HG03139 (cell line): ENCODE measurements around the gene OR6C76.
"Not testable (repeated sequence)": the region's sequence is repeated elsewhere in the genome, so short reads cannot be mapped to it uniquely, and the experiment has no call there.

Source experiments
- ATAC-seq: cut with Tn5 transposase; IDR thresholded peaks from one replicate; pipeline ENCODE4 v1.9.1; 2021; ENCODE audit not compliant: unreplicated experiment

Gene OR6C76

GRCh38 chr12:55425954-55426353, at the start of gene OR6C76:
Gene OR6C76 (plus strand): TSS chr12:55426254. CDS start chr12:55426254, 0 bp downstream.
- no peak for ATAC-seq

- no peak for ATAC-seq
Observed at GRCh38 chr12:55385891-55386290, 40.2 kb upstream of the OR6C76 start.

GRCh38 chr12:55392032-55392795, 33.8 kb upstream of the OR6C76 start:
- ATAC-seq = no peak

GRCh38 chr12:55396326-55396725, 29.7 kb upstream of the OR6C76 start:
- no peak for ATAC-seq

- ATAC-seq = no peak
Observed at GRCh38 chr12:55400229-55400628, 25.8 kb upstream of the OR6C76 start, which contains the start of gene OR6C65. Gene OR6C65 (plus strand): TSS chr12:55400529. CDS start chr12:55400529, 0 bp downstream.

- no peak for ATAC-seq
Observed at GRCh38 chr12:55407866-55408265, 18.2 kb upstream of the OR6C76 start.

GRCh38 chr12:55409133-55409532, 16.9 kb upstream of the OR6C76 start:
- not testable (repeated sequence) for ATAC-seq

- ATAC-seq = not testable (repeated sequence)
Observed at GRCh38 chr12:55412138-55412537, 13.9 kb upstream of the OR6C76 start.

GRCh38 chr12:55413498-55414388, 12.3 kb upstream of the OR6C76 start:
- not testable (repeated sequence) for ATAC-seq

GRCh38 chr12:55414396-55414823, 11.6 kb upstream of the OR6C76 start:
- not testable (repeated sequence) for ATAC-seq

GRCh38 chr12:55414889-55415288, 11.2 kb upstream of the OR6C76 start:
- not testable (repeated sequence) for ATAC-seq

- no peak for ATAC-seq
Observed at GRCh38 chr12:55416961-55417360, 9.1 kb upstream of the OR6C76 start.

- ATAC-seq = no peak
Observed at GRCh38 chr12:55420307-55420962, 5.6 kb upstream of the OR6C76 start.

- no peak for ATAC-seq
Observed at GRCh38 chr12:55428331-55429243, 2.5 kb downstream of the OR6C76 start.

GRCh38 chr12:55441233-55441632, 15.2 kb downstream of the OR6C76 start:
- ATAC-seq = not testable (repeated sequence)

GRCh38 chr12:55443776-55444175, 17.7 kb downstream of the OR6C76 start, which contains the start of gene OR6C2:
Gene OR6C2 (plus strand): TSS chr12:55444076. CDS start chr12:55452214, 8,138 bp downstream.
- ATAC-seq = no peak

GRCh38 chr12:55445357-55445756, 19.3 kb downstream of the OR6C76 start:
- no peak for ATAC-seq

- no peak for ATAC-seq
Observed at GRCh38 chr12:55446326-55446725, 20.3 kb downstream of the OR6C76 start.

GRCh38 chr12:55448825-55449224, 22.8 kb downstream of the OR6C76 start:
- no peak for ATAC-seq

GRCh38 chr12:55464926-55465325, 38.9 kb downstream of the OR6C76 start:
- not testable (repeated sequence) for ATAC-seq
